Activated T-cell treated with anti-CD3 and anti-CD28 coated beads for 4 hours (primary cell): ENCODE measurements around the gene STIM2.
"Not testable (repeated sequence)": the region's sequence is repeated elsewhere in the genome, so short reads cannot be mapped to it uniquely, and the experiment has no call there.

Experiments used
- DNase-seq: peaks from one replicate; pipeline ENCODE4 v3.0.0-alpha.2; 2020

STIM2 gene

GRCh38 chr4:27005905-27006590 lies 145.4 kb downstream of the STIM2 start:
- DNase-seq, result no peak

GRCh38 chr4:27006646-27007045 lies 146.0 kb downstream of the STIM2 start:
- DNase-seq, result no peak

GRCh38 chr4:27007507-27007906 lies 146.9 kb downstream of the STIM2 start:
- DNase-seq, result no peak

GRCh38 chr4:27008679-27009078 lies 148.0 kb downstream of the STIM2 start:
- no peak for DNase-seq

GRCh38 chr4:27009539-27009938 lies 148.9 kb downstream of the STIM2 start:
- no peak for DNase-seq

- peak; percentile 45 for DNase-seq
Measured at GRCh38 chr4:27010334-27010940, 149.8 kb downstream of the STIM2 start.

GRCh38 chr4:27011401-27011800 lies 150.8 kb downstream of the STIM2 start:
- DNase-seq, result no peak

GRCh38 chr4:27013012-27013411 lies 152.4 kb downstream of the STIM2 start:
- no peak for DNase-seq

- no peak for DNase-seq
Measured at GRCh38 chr4:27016551-27016950, 155.9 kb downstream of the STIM2 start.

GRCh38 chr4:27017623-27018022 lies 157.0 kb downstream of the STIM2 start:
- DNase-seq, result no peak

GRCh38 chr4:27018076-27018475 lies 157.4 kb downstream of the STIM2 start:
- DNase-seq, result no peak

- DNase-seq, result no peak
Measured at GRCh38 chr4:27018910-27019309, 158.3 kb downstream of the STIM2 start.

GRCh38 chr4:27019766-27020165 lies 159.1 kb downstream of the STIM2 start:
- DNase-seq, result no peak

- no peak for DNase-seq
Measured at GRCh38 chr4:27020203-27020602, 159.6 kb downstream of the STIM2 start.

- no peak for DNase-seq
Measured at GRCh38 chr4:27020603-27021002, 160.0 kb downstream of the STIM2 start.

GRCh38 chr4:27022963-27023362 lies 162.3 kb downstream of the STIM2 start:
- DNase-seq, result no peak

GRCh38 chr4:27023366-27023765 lies 162.7 kb downstream of the STIM2 start:
- no peak for DNase-seq

- DNase-seq, result no peak
Measured at GRCh38 chr4:27024805-27025204, 164.2 kb downstream of the STIM2 start.

- DNase-seq, result no peak
Measured at GRCh38 chr4:27027428-27027827, 166.8 kb downstream of the STIM2 start.

GRCh38 chr4:27035127-27035526 lies 174.5 kb downstream of the STIM2 start:
- not testable (repeated sequence) for DNase-seq

GRCh38 chr4:27040356-27040755 lies 179.7 kb downstream of the STIM2 start:
- no peak for DNase-seq

- no peak for DNase-seq
Measured at GRCh38 chr4:27042411-27042810, 181.8 kb downstream of the STIM2 start.

GRCh38 chr4:27043200-27043599 lies 182.6 kb downstream of the STIM2 start:
- no peak for DNase-seq

GRCh38 chr4:27046851-27047250 lies 186.2 kb downstream of the STIM2 start:
- DNase-seq, result no peak
